Measurements from ENCODE around the gene PLAU.

PLAU gene

DNA sequence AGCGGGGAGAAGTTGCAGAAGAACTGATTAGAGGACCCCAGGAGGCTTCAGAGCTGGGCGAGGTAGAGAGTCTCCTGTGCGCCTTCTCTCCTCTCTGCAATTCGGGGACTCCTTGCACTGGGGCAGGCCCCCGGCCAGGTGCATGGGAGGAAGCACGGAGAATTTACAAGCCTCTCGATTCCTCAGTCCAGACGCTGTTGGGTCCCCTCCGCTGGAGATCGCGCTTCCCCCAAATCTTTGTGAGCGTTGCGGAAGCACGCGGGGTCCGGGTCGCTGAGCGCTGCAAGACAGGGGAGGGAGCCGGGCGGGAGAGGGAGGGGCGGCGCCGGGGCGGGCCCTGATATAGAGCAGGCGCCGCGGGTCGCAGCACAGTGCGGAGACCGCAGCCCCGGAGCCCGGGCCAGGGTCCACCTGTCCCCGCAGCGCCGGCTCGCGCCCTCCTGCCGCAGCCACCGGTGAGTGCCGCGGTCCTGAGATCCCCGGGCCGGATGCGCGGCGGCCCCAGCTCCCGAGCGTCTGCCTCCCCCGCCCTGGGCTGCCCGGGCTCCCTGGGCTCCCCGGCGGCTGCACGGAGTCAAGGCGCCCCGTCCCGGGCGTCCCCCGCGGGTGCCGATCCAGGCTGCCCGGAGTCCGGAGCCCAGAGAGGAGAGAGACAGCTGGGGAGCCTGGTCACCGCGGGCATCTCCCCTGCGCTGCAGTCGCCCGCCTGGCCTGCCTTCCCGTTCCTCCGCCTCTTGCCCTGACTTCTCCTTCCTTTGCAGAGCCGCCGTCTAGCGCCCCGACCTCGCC is at the start of gene PLAU:
PLAU (plus strand) TSS at position 369 of the 789 bp plus-strand sequence. CDS start 424 bp downstream, outside the sequence.
- DNase-seq (ENCODE audit: insufficient read length, low spot score) (no peak), FAIRE-seq (no peak)

- FAIRE-seq (no peak), DNase-seq (ENCODE audit: insufficient read length, low spot score) (no peak)
Measured at GRCh38 chr10:73862011-73862410, 48.9 kb upstream of the PLAU start.

- no peak for DNase-seq (ENCODE audit: insufficient read length, low spot score)
- no peak for FAIRE-seq
Measured at GRCh38 chr10:73863039-73863817, 47.7 kb upstream of the PLAU start.

DNA sequence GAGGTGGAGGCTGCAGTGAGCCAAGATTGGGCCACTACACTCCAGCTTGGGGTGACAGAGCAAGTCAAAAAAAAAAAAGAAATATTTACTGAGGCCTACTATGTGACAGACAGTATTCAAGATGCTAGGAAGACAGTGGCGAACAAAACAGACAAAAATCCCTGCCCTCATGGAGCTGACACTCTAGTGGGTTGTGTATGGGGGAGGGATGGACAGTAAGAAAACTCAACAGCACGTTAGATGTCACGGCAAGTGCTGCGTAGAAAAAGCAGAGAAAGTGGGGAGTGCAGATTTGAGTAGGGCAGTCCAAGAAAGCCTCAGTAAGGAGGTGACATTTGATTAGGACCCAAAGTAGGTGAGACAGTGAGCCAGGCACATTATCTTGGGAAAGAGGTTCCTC is 46.7 kb upstream of the PLAU start:
- FAIRE-seq (no peak), DNase-seq (ENCODE audit: insufficient read length, low spot score) (no peak)

- no peak for FAIRE-seq
- no peak for DNase-seq (ENCODE audit: insufficient read length, low spot score)
Measured at GRCh38 chr10:73865107-73865458, 45.8 kb upstream of the PLAU start.

- DNase-seq (ENCODE audit: insufficient read length, low spot score): no peak
Measured at GRCh38 chr10:73865459-73866442, 45.2 kb upstream of the PLAU start.

GRCh38 chr10:73866621-73867020 is 44.3 kb upstream of the PLAU start:
- FAIRE-seq: no peak
- no peak for DNase-seq (ENCODE audit: insufficient read length, low spot score)

More at GRCh38 chr10:73865459-73866442, 45.2 kb upstream of the PLAU start:
- FAIRE-seq: no peak

DNA sequence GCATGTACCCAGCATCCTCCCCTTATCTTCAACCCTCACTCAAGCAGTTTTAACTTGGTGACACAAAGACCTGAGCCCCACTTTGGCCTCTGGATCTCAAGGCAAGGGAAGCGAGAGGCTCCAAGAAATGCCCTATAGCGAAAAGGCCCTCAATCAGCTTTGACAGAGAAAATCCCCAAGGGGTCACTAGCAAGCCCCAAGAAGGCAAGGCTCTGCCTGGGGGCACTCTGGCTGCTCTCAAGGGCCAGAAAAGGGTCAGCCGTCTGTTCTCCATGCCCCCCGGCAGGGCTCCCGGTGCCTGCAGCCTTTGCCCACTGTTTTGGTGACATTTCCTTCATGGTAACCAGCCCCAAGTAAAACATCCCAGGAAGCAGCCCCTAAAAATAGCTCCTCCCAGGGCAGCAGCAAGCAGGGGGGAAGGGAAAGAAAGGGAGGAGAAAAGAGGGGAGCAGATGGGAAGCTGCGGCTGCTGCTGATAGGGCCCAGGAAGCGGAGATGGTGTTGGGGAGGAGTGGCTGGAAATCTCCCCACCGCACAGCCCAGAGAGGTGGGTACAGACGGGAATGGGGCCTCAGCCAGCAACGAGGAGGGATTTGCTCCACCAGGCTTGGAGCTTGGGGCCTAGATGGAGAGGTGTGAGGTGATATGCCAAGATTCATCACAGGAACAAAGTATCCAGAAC is 43.7 kb upstream of the PLAU start:
- FAIRE-seq (no peak), DNase-seq (ENCODE audit: insufficient read length, low spot score) (no peak)

DNA sequence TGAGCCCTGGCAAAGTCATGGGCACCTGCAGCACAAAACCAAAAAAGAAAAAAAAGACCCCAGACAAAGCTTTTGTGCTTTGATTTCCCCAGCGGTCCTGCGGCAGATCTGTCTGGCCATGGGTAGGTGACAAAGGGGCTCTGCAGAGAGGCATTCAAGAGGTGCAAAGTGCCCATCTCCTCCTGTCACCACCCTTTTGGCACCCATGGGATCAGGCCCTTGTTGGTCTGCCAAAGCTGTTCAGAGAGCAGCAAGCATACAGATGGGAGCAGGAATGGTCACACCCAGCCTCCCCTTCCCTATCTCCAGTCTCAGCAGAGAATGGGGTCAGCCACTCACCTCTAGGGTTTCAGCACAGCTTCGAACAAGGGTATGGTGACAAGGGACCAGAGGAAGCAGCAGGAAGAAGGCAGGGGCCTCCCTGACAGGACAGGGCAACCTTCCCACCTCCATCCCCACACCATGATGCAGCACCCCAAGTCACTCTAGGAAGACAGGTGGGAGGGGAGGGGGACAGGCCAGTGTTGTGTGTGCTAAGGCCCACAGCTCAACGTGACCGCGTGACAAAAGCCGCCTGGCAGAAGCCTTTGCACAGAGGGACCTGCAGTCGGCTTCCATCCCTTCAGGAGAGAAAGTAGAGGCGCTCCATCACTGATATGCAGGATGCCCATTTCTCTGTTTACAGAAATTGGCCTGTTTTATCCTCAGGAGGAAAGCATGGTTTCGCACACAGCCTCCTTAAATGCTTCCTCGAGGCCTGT is 42.9 kb upstream of the PLAU start:
- FAIRE-seq (no peak), DNase-seq (ENCODE audit: insufficient read length, low spot score) (no peak)

GRCh38 chr10:73868655-73869195 is 42.2 kb upstream of the PLAU start:
- DNase-seq (ENCODE audit: insufficient read length, low spot score) (no peak), FAIRE-seq (no peak)

DNA sequence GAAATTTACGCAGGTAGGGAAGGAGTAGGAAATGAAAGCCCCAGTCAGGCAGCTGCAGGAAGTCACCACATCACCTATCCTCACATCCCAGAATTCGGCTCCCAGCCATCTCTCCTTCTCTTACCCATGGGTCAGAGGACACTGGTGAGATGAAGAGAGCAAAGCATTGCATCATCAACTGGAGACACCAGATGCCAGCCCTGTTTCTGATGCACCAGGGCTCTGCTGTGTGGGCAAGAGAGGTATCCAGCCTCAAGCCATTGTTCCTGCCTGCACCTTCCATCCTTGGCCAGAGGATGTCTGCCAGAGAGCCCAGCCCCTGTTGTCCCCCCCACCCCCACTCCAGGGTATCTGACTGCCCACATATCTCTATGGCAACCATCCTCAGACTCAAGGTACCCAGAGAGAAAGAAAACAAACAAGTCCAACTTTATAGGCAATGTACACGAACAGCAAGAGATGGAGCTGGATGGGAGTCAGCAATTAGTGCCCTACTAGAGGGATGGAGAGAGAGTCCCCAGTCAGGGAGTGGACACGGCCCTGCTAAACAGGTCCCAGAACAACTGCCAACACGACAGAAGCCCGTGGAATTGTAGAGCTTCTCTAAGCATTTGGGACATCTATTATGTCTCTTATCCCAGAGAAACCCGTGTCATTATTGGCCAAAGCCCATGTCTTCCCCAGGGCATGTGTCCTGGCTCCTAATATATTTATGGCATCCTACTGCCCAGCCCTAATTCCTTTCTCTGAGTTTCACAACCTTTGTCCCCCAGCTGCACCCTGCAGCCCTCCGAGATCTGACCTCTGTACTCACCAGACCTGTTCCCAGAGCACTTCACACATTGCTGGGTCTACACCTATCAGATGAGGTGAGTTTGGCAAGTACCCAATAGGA is 39.4 kb upstream of the PLAU start:
- FAIRE-seq: no peak
- DNase-seq (ENCODE audit: insufficient read length, low spot score): no peak

- no peak for FAIRE-seq
- DNase-seq (ENCODE audit: insufficient read length, low spot score): no peak
Measured at GRCh38 chr10:73872190-73872710, 38.7 kb upstream of the PLAU start.

GRCh38 chr10:73873142-73873837 is 37.6 kb upstream of the PLAU start:
- no peak for FAIRE-seq
- no peak for DNase-seq (ENCODE audit: insufficient read length, low spot score)

GRCh38 chr10:73873838-73874215 is 37.1 kb upstream of the PLAU start:
- DNase-seq (ENCODE audit: insufficient read length, low spot score): no peak
- FAIRE-seq: no peak

DNA sequence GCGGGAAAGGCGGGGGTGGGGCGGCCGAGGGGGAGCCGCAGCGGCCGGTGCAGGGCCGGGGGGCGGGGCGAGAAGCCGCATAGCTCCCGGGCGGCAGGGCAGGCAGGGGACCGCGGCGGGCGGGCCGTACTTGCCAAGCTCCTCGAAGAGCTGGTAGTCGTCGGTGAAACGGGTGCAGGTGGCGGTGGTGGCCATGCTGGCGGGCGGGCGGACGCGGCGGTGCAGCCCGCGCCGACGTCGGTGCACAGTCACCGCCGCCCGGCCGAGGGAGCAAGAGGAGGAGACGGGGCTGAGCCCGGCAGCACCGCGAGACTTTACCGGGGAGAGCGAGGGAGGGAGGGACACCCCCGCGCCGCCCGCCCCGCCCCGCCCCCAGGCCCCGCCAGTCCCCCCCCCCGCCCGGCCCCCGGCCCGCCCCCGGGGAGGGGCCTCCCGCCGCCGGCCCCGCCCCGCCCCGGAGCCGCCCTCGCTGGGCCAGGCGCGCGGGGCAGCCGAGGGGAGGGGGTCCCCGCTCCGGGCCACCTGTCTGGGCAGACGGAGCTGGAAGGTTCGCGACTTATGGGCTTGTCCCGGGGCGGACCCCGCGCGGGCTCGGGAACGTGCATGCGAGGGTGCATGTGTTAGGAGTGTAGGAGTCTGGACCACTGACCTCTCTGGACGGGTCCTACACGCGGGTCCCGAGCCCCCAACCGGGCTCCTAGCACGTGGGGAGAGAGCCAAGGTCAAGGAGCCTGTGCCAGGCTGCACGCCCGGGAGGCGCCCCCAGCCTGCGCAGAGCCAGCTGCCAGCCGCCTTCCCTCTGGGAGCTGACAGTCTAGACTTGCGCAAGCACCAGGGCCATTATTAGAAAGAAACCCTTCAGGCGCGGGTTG is 36.4 kb upstream of the PLAU start, which contains the start of gene CAMK2G:
CAMK2G (minus strand) TSS at position 289 of the 872 bp plus-strand sequence; CDS start at position 195, 94 bp downstream.
- peak; percentile 89 for DNase-seq (ENCODE audit: insufficient read length, low spot score)
- FAIRE-seq: no peak

GRCh38 chr10:73875139-73875475 is 35.8 kb upstream of the PLAU start:
- DNase-seq (ENCODE audit: insufficient read length, low spot score) (no peak), FAIRE-seq (no peak)

DNA sequence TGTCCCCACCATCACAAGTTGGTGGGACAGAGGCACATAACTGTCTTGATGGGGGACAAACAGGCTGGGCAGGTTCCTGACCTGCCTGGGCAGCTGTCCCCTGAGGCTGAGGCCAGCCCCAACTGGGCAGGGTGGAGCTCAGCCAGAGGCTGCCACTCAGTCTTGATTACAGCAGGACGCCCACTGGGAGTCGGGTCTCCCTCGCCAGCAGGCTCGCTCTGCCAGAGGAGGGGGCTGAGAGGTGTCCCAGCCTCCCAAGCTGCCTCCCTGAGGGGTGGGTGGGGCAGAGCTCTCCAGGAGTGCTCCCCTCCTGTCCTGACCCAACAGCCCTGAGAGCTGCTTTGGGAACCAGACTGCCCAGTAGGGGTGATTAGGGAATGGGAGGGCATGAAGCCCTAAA is 34.8 kb upstream of the PLAU start:
- DNase-seq (ENCODE audit: insufficient read length, low spot score): no peak
- FAIRE-seq: no peak
